Esophagus muscularis mucosa (tissue), 4 donors: ENCODE measurements around the gene KIF3A. TPM values are rescaled to one million over a fixed set of nuclear protein-coding genes. Genes with fewer than 3 reads are reported as not detected.

ENCODE experiments used
- DNase-seq: peaks from one replicate; pipeline ENCODE4 v3.0.0-alpha.2; 2017; ENCODE audit errors: extremely low spot score
- H3K27ac ChIP-seq, 4 donors: fragments of 200-600 bp; sonication (generic); replicated peaks in 1 of 4; 1 replicate in 3 of 4; 2 replicates in 1 of 4; pipeline ENCODE4 v1.5.1; 2016 to 2019; ENCODE audit warnings: mild to moderate bottlenecking in 1 of 4
- H3K27me3 ChIP-seq, 4 donors: fragments of 200-600 bp; sonication (generic); one replicate each; pipeline versions ENCODE4 v1.5.1 to v1.6.0; 2016 to 2019
- H3K36me3 ChIP-seq, 4 donors: fragments of 200-600 bp; sonication (generic); one replicate each; pipeline ENCODE4 v1.5.1; 2016 to 2019
- H3K4me1 ChIP-seq, 4 donors: fragments of 200-600 bp; sonication (generic); one replicate each; pipeline ENCODE4 v1.5.1; 2016 to 2019
- H3K4me3 ChIP-seq, 4 donors: fragments of 200-600 bp; sonication (generic); 1 replicate in 2 of 4; 2 replicates in 2 of 4; pipeline ENCODE4 v1.5.1; 2016 to 2019; ENCODE audit warnings: mild to moderate bottlenecking in 4 of 4, moderate library complexity in 1 of 4
- H3K9me3 ChIP-seq, 4 donors: fragments of 200-600 bp; sonication (generic); 1 replicate in 3 of 4; 2 replicates in 1 of 4; pipeline ENCODE4 v1.5.1; 2016 to 2019
- EP300 ChIP-seq: sonication (generic); formaldehyde crosslinking; IDR thresholded peaks from one replicate; pipeline ENCODE4 v1.6.1; 2017; ENCODE audit warnings: antibody characterized with exemption
- POLR2A ChIP-seq: fragments of 450-650 bp; IDR thresholded peaks from one replicate; pipeline ENCODE4 v1.6.1; 2017; ENCODE audit warnings: antibody characterized with exemption, moderate library complexity, mild to moderate bottlenecking, low read depth
- POLR2AphosphoS5 ChIP-seq, 2 donors: sonication (generic); formaldehyde crosslinking; IDR thresholded peaks; one replicate each; pipeline ENCODE4 v1.6.1; 2017; ENCODE audit warnings: antibody characterized with exemption in 2 of 2
- WGBS: methylation state at CpG from one replicate; pipeline ENCODE4 v1.1.5; 2018; 5-methylcytosine and 5-hydroxymethylcytosine counted together
- intact Hi-C: fragments of 100-400 bp; cut with DNase I; formaldehyde crosslinking; loops from one replicate; pipeline ENCODE4 v1.15.1; 2023
- total RNA-seq, 4 donors: library from RNA; depleted of rRNA; stranded (reverse); fragments of >200 nt; gene quantifications; one replicate each; pipeline versions ENCODE4 v1.1.0 to v1.2.1, GENCODE V29; 2016
- TF ChIP-seq, protein P1 (sequence below), 3 experiments: fragments of 200-600 bp in 2 of 3; fragments of 450-650 bp in 1 of 3; sonication (generic) in 2 of 3; IDR thresholded peaks; one replicate each; pipeline ENCODE4 v1.5.1; 2017 to 2019; ENCODE audit warnings: antibody characterized with exemption in 3 of 3, mild to moderate bottlenecking in 2 of 3, moderate library complexity in 1 of 3

The KIF3A gene
- total RNA-seq, 4 donors from 2014 or later, result 5.5 to 9.6 (median 8.3) TPM

DNA sequence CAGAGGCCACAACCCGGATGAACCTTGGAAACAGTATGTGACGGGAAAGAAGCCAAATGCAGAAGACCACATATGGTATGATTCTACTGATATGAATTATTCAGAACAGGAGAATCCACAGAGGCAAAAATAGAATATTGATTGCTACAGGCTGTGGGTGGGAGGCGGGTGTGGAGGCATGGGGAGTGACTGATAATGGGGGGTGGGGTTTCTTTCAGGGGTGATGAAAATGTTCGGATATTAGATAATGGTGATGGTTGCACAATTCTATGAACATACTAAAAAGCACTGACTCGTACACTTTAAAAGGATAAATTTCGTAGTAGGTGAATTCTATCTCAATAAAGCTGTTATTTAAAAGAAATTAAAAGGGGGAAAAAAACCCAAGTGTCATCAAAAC is 52.9 kb downstream of the KIF3A start:
- intact Hi-C loops, result no loop called here
- Histone ChIP-seq H3K4me3 (no peak overlapping the region), H3K4me1 (no peaks in the 10 kb centered on the region), H3K27me3 (no peaks in the 10 kb centered on the region), H3K9me3 (no peaks in the 10 kb centered on the region), H3K27ac (no peak overlapping the region), H3K36me3 (no peaks in the 10 kb centered on the region)
- no peak for DNase-seq
- 89% methylated on average over 6 of the region's 6 CpGs for WGBS
- TF ChIP-seq POLR2AphosphoS5 (IDR thresholded peaks at IDR 0.05) (no peak), EP300 (no peak), POLR2A (no peak)
- TF ChIP-seq, protein P1, sequence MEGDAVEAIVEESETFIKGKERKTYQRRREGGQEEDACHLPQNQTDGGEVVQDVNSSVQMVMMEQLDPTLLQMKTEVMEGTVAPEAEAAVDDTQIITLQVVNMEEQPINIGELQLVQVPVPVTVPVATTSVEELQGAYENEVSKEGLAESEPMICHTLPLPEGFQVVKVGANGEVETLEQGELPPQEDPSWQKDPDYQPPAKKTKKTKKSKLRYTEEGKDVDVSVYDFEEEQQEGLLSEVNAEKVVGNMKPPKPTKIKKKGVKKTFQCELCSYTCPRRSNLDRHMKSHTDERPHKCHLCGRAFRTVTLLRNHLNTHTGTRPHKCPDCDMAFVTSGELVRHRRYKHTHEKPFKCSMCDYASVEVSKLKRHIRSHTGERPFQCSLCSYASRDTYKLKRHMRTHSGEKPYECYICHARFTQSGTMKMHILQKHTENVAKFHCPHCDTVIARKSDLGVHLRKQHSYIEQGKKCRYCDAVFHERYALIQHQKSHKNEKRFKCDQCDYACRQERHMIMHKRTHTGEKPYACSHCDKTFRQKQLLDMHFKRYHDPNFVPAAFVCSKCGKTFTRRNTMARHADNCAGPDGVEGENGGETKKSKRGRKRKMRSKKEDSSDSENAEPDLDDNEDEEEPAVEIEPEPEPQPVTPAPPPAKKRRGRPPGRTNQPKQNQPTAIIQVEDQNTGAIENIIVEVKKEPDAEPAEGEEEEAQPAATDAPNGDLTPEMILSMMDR (IDR thresholded peaks at IDR 0.05), result no peak

DNA sequence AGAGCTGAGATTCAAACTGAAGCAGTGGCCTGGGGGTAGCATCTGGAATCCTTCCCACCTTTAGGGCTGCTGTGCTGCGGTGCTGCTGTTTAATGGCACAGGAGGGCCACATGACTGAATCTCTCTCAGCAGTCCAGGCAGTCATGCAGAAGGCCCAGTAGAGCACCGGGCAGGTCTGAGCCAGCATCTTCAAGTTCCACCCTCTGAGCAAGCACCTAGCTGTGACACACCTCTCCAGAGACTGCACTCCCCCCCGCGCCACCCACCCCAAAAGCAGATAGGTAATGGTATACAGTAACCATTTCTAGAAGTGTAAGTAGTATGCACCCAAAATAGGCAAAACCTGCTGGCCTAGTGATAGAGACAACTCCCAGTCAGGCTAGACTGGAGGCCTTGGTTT is 55.4 kb downstream of the KIF3A start:
- Histone ChIP-seq H3K4me1 (peaks cover 0 to 9% (median 4%) of the 10 kb centered on the region in 4 donors), H3K4me3 (no peak overlapping the region), H3K27ac (no peak overlapping the region), H3K27me3 (no peaks in the 10 kb centered on the region), H3K9me3 (no peaks in the 10 kb centered on the region), H3K36me3 (no peaks in the 10 kb centered on the region)
- intact Hi-C loops, result no loop called here
- peak; percentile 77 for DNase-seq
- 96% methylated on average over 4 of the region's 4 CpGs for WGBS
- TF ChIP-seq POLR2AphosphoS5 (IDR thresholded peaks at IDR 0.05) (no peak), EP300 (no peak), POLR2A (no peak)
- TF ChIP-seq, protein P1 (IDR thresholded peaks at IDR 0.05), result no peak

DNA sequence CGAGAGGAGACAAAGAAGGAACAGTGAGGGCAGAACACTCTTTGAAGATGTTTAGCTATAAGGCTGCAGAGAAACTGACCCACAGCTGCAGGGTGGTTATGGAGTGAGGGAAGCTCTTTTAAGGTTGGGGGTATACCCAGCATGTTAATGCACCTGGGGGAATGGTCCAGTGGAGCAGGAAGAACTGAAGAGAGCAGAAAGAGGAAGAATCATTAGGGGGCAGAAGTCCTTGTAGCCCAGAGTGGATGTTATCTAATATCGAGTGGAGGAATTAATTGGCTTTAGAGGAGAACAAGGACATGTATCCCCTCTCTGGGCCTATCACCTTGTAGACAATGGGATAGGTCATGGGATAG is 55.9 kb downstream of the KIF3A start:
- H3K27me3 ChIP-seq, result no peaks in the 10 kb centered on the region
- peaks cover 0 to 11% (median 7%) of the 10 kb centered on the region in 4 donors for H3K4me1 ChIP-seq
- no peaks in the 10 kb centered on the region for H3K36me3 ChIP-seq
- H3K27ac ChIP-seq, result no peak overlapping the region
- WGBS, result 92% methylated on average over 2 of the region's 2 CpGs
- TF ChIP-seq POLR2A, result no peak
- TF ChIP-seq, protein P1 (IDR thresholded peaks at IDR 0.05), result no peak
- no peak for TF ChIP-seq EP300
- no peak for TF ChIP-seq POLR2AphosphoS5 (IDR thresholded peaks at IDR 0.05)
- intact Hi-C loops, result no loop called here
- no peak for DNase-seq
- H3K9me3 ChIP-seq, result no peaks in the 10 kb centered on the region
- no peak overlapping the region for H3K4me3 ChIP-seq

DNA sequence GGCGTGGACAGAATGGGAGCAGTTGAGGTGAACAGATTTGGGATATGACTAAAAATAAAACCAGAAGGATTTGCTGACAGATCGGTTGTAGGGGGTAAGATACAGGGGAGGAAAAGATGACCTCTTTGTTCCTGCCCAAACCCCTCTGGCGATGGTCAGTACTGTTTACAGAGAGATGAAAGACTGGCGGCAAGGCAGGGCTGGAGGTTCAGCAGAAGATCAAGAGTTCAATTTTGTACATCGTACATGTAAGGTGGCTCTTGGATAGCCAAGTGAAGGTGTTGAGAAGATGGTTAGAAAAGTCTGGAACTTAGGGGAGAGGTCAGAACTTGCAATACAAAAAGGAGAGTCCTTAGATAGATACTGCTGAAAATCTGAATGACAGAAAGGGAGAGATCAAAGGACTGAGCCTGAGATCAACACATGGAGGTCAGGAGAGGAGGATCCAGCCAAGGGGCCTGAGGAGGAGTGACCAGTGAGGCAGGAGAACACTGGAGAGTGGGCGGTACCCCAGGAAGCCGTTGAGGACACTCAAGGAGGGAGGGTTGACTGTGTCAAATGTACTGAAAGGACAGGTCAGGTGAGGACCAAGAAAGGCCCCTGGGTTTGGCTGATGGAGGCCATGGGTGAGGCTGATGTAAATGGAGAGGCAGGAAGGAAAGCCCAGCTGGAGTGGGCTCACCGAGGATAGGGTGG is 56.4 kb downstream of the KIF3A start:
- 81% methylated on average over 7 of the region's 8 CpGs for WGBS
- H3K27ac ChIP-seq, result no peak overlapping the region
- no peak for TF ChIP-seq POLR2AphosphoS5 (IDR thresholded peaks at IDR 0.05)
- peak; percentile 77 for DNase-seq
- no peaks in the 10 kb centered on the region for H3K36me3 ChIP-seq
- no peaks in the 10 kb centered on the region for H3K27me3 ChIP-seq
- H3K4me1 ChIP-seq, result peaks cover 0 to 11% (median 7%) of the 10 kb centered on the region in 4 donors
- intact Hi-C loops, result no loop called here
- H3K9me3 ChIP-seq, result no peaks in the 10 kb centered on the region
- no peak overlapping the region for H3K4me3 ChIP-seq

DNA sequence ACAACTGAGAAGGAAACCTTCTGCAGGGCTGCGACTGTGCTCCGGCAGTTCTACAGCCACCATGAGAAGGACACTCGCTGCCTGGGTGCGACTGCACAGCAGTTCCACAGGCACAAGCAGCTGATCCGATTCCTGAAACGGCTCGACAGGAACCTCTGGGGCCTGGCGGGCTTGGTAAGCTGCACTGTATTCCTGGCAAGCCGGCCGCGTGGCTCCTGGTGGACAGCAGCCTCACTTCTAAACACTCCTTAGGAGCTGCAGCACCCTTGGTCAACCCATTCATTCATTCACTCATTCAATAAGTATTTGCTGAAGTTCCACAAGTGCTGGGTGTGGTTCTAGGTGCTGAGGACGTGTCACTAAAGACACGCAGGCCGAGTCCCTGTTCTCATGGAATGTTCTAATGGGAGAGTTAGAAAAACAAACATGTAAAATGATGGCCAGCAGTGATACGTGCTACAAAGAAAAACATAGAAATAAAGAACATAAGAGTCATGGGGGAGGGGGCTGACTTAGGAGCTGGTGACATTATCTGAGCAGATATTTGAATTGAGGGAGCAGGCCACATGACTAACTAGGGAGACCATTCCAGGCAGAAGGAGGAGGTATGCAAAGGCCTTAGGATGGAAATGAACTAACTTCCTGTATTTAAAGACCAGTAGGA is 57.5 kb downstream of the KIF3A start:
- no peaks in the 10 kb centered on the region for H3K36me3 ChIP-seq
- H3K27ac ChIP-seq, result no peak overlapping the region
- H3K27me3 ChIP-seq, result no peaks in the 10 kb centered on the region
- no peak overlapping the region for H3K4me3 ChIP-seq
- DNase-seq, result peak; percentile 90
- no peaks in the 10 kb centered on the region for H3K9me3 ChIP-seq
- intact Hi-C loops, result no loop called here
- TF ChIP-seq POLR2AphosphoS5 (IDR thresholded peaks at IDR 0.05), result no peak
- TF ChIP-seq, protein P1 (IDR thresholded peaks at IDR 0.05), result no peak
- no peak for TF ChIP-seq POLR2A
- no peak for TF ChIP-seq EP300
- WGBS, result 93% methylated on average over 15 of the region's 15 CpGs
- H3K4me1 ChIP-seq, result peaks cover 0 to 15% (median 11%) of the 10 kb centered on the region in 4 donors
